ENCODE measurements around the gene HIGD1C. TPM values are rescaled to one million over a fixed set of nuclear protein-coding genes. Genes with fewer than 3 reads are reported as not detected.

The HIGD1C gene
- total and polyA plus RNA-seq, 3 experiments from 2014 or later = not detected

DNA sequence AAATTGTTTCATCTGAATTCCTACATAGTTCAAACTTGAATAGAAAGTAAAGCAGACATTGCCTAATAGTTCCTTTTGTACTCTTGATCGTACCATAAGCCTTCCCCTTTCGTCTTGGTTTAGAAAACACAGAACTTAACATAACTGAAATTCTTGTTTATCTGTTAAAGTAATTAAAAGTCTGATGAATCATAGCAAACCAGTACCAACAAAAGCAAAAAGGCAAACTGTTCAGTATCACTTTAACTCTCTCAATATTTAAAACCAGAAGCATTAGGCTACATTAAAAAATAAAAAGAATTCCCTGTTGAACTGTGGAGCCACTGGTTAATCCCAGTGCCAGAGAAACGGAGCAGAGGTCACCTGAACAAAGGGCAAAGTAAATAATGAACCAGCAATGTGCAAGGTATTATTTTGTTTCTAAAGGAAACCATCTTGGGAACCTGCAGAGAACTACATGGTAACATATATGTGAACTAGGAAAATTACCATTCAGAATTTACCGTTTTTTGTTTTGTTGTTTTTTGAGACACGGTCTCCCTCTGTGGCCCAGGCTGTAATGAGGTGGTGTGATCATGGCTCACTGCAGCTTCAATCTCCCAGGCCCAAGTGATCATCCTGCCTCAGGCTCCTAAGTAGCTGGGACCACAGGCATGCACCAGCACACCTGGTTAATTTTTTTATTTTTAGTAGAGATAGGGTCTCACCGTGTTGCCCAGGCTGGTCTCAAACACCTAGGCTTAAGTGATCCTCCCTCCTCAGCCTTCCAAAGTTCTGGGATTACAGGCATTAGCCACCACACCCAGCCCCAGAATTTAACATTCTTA is 17.1 kb upstream of the HIGD1C start:
- POLR2A ChIA-PET = no interaction called here
- peaks cover 0 to 12% (median 0%) of the 10 kb centered on the region in 3 donors for H3K4me1 Mint-ChIP-seq
- CTCF ChIA-PET = no interaction called here
- Histone ChIP-seq H3K4me1 (ENCODE audit: insufficient read depth, low read length) (no peaks in the 10 kb centered on the region), H3K27me3 (ENCODE audit: insufficient read depth, low read length, poor library complexity, severe bottlenecking) (no peaks in the 10 kb centered on the region), H3K9me3 (ENCODE audit: low read length) (no peaks in the 10 kb centered on the region), H3K4me3 (ENCODE audit: low read length) (no peak overlapping the region), H3K36me3 (ENCODE audit: insufficient read depth, low read length) (no peaks in the 10 kb centered on the region), H3K27ac (ENCODE audit: low read depth, low read length) (no peak overlapping the region)
- no peak overlapping the region for H3K4me3 Mint-ChIP-seq
- H3K36me3 Mint-ChIP-seq = peaks cover 0 to 24% (median 8%) of the 10 kb centered on the region in 3 donors
- no peak for DNase-seq
- peak overlapping the region in 1 of 8 donors; percentile 83 for H3K27ac Mint-ChIP-seq
- no peaks in the 10 kb centered on the region for H3K27me3 Mint-ChIP-seq
- peaks cover 0 to 4% (median 2%) of the 10 kb centered on the region in 5 donors for H3K9me3 Mint-ChIP-seq

DNA sequence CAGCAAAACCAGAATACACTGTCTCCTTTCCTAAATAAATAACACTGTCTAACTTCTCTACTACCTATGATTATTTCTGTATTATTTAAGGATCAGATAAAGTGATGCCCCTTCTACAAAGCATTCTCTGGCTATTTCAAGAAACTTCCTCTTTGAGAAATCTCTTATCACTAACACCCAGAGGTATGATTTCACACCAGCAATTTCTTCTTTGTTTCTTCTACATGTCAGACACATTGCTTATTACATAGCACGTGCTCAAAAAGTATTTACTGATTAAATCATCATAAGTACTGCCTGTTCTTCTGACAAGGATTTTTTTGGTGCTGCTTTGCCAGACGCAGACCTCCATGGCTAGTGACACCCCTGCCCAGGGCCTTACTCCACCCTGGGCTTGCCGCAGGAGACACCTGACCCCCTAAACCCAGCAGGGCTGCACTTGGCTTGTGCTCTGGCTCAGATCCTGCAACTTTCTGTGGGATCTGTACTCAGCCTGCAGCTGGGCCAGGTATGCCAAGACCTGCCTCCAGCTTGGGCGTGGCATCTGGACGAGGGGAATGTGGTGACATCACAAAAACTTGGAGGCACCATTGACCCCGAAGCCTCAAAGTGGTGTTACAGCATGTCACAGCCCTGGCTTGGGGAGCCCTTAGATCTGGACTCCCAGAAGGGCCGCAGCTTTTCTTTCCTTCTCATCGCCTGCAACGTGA is 15.4 kb upstream of the HIGD1C start:
- Histone ChIP-seq H3K9me3 (ENCODE audit: low read length) (no peaks in the 10 kb centered on the region), H3K4me1 (ENCODE audit: insufficient read depth, low read length) (no peaks in the 10 kb centered on the region), H3K36me3 (ENCODE audit: insufficient read depth, low read length) (no peaks in the 10 kb centered on the region), H3K27me3 (ENCODE audit: insufficient read depth, low read length, poor library complexity, severe bottlenecking) (no peaks in the 10 kb centered on the region), H3K27ac (ENCODE audit: low read depth, low read length) (no peak overlapping the region), H3K4me3 (ENCODE audit: low read length) (no peak overlapping the region)
- ChIA-PET CTCF (no interaction called here), POLR2A (no interaction called here)
- no peak overlapping the region for H3K4me3 Mint-ChIP-seq
- H3K9me3 Mint-ChIP-seq = peaks cover 0 to 4% (median 2%) of the 10 kb centered on the region in 5 donors
- peaks cover 0 to 8% (median 0%) of the 10 kb centered on the region in 3 donors for H3K4me1 Mint-ChIP-seq
- peaks cover 3 to 16% (median 8%) of the 10 kb centered on the region in 3 donors for H3K36me3 Mint-ChIP-seq
- H3K27ac Mint-ChIP-seq = peak overlapping the region in 1 of 8 donors; percentile 11
- H3K27me3 Mint-ChIP-seq = no peaks in the 10 kb centered on the region
- no peak for DNase-seq

DNA sequence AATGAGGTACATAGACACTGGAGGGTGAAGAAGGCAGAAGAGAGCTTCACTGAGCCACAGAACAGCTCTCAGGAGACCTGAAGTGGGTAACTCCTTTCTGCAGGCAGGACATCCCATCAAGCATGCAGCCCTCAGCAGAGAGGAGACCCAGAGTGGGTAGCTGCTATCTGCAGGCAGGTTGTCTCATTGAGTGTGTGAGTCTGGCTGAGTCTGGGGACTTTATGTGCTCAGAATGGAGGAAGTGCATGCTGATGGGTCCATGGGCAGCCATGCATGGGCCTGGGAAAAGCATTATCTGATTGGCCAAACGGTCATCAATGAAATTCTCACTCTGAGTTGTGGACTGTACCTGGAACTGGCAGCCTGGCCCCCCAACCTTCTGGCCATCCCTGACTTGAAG is 14.7 kb upstream of the HIGD1C start:
- H3K4me3 ChIP-seq (ENCODE audit: low read length) = no peak overlapping the region
- H3K27ac ChIP-seq (ENCODE audit: low read depth, low read length) = no peak overlapping the region
- H3K27me3 Mint-ChIP-seq = no peaks in the 10 kb centered on the region
- H3K27ac Mint-ChIP-seq = no peak overlapping the region
- no peaks in the 10 kb centered on the region for H3K27me3 ChIP-seq (ENCODE audit: insufficient read depth, low read length, poor library complexity, severe bottlenecking)
- H3K9me3 Mint-ChIP-seq = peaks cover 0 to 4% (median 2%) of the 10 kb centered on the region in 5 donors
- no peak for DNase-seq
- no peaks in the 10 kb centered on the region for H3K9me3 ChIP-seq (ENCODE audit: low read length)
- CTCF ChIA-PET = no interaction called here
- H3K36me3 ChIP-seq (ENCODE audit: insufficient read depth, low read length) = no peaks in the 10 kb centered on the region
- peaks cover 0 to 8% (median 0%) of the 10 kb centered on the region in 3 donors for H3K4me1 Mint-ChIP-seq
- H3K4me1 ChIP-seq (ENCODE audit: insufficient read depth, low read length) = no peaks in the 10 kb centered on the region
- peaks cover 3 to 15% (median 8%) of the 10 kb centered on the region in 3 donors for H3K36me3 Mint-ChIP-seq
- POLR2A ChIA-PET = no interaction called here
- H3K4me3 Mint-ChIP-seq = no peak overlapping the region

DNA sequence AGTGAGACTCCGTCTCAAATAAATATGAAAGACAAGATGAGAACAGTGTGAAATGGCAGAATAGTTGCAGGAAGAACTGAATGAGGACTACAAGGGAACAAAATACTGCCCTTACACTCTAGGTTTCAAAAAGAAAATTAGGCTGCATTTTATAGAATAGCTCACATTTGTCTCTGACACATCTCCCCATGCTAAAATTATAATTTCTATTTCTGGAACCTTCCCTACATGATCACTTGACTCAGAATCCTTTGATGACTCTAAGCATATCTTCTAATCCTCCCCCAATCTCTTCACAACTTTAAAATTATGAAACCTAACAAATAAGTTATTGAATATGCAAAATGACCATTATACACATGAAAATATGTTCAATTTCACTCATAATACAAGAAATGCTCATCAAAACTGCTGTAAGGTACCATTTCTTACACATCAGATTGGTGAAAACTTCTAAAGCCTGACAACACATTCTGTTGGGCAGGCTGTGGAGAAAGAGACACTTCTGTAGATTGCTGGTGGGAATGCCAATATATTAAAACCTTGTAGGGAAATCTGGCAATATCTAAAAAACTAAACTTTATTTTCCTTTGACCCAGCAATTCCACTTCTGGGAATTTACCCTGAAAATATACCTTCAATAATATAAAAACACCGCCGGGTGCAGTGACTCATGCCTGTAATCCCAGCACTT is 4.3 kb upstream of the HIGD1C start:
- no peaks in the 10 kb centered on the region for H3K36me3 ChIP-seq (ENCODE audit: insufficient read depth, low read length)
- H3K9me3 ChIP-seq (ENCODE audit: low read length) = no peaks in the 10 kb centered on the region
- POLR2A ChIA-PET = no interaction called here
- Mint-ChIP-seq H3K36me3 (peaks cover 0 to 7% (median 0%) of the 10 kb centered on the region in 3 donors), H3K27ac (no peak overlapping the region), H3K4me3 (no peak overlapping the region), H3K4me1 (no peaks in the 10 kb centered on the region), H3K9me3 (peaks cover 0 to 2% (median 0%) of the 10 kb centered on the region in 5 donors), H3K27me3 (peaks cover 0 to 3% of the 10 kb centered on the region in 2 donors)
- DNase-seq = no peak
- H3K27me3 ChIP-seq (ENCODE audit: insufficient read depth, low read length, poor library complexity, severe bottlenecking) = no peaks in the 10 kb centered on the region
- CTCF ChIA-PET = interaction anchor here (0.6 kb wide), 1 partner anchor 118 kb away, joined by 3 read pairs; no protein-coding TSS in a partner anchor
- H3K27ac ChIP-seq (ENCODE audit: low read depth, low read length) = no peak overlapping the region
- H3K4me1 ChIP-seq (ENCODE audit: insufficient read depth, low read length) = no peaks in the 10 kb centered on the region
- no peak overlapping the region for H3K4me3 ChIP-seq (ENCODE audit: low read length)

DNA sequence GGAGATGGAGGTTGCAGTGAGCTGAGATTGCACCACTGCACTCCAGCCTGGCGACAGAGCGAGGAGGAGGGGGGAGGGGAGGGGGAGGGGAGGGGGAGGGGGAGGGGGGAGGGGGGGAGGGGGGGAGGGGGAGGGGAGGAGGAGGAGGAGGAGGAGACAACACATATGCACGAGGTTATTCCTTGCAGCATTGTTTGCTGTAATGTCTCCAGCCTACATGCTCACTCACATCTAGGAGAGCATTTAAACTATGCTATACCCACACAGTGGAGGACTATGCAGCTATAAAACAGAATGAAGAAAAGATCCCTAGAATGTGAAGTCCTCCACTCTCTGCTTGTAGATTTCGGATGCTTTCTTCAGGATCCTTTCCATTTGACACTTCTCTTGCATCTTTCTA is 3.5 kb upstream of the HIGD1C start:
- H3K27me3 Mint-ChIP-seq = peaks cover 0 to 2% of the 10 kb centered on the region in 2 donors
- POLR2A ChIA-PET = no interaction called here
- Histone ChIP-seq H3K4me3 (ENCODE audit: low read length) (no peak overlapping the region), H3K36me3 (ENCODE audit: insufficient read depth, low read length) (no peaks in the 10 kb centered on the region), H3K27ac (ENCODE audit: low read depth, low read length) (no peak overlapping the region), H3K4me1 (ENCODE audit: insufficient read depth, low read length) (no peaks in the 10 kb centered on the region), H3K27me3 (ENCODE audit: insufficient read depth, low read length, poor library complexity, severe bottlenecking) (no peaks in the 10 kb centered on the region), H3K9me3 (ENCODE audit: low read length) (no peaks in the 10 kb centered on the region)
- H3K27ac Mint-ChIP-seq = no peak overlapping the region
- peaks cover 0 to 4% (median 0%) of the 10 kb centered on the region in 3 donors for H3K36me3 Mint-ChIP-seq
- CTCF ChIA-PET = no interaction called here
- no peak for DNase-seq
- no peaks in the 10 kb centered on the region for H3K4me1 Mint-ChIP-seq
- H3K9me3 Mint-ChIP-seq = peaks cover 0 to 2% (median 0%) of the 10 kb centered on the region in 5 donors
- H3K4me3 Mint-ChIP-seq = no peak overlapping the region

DNA sequence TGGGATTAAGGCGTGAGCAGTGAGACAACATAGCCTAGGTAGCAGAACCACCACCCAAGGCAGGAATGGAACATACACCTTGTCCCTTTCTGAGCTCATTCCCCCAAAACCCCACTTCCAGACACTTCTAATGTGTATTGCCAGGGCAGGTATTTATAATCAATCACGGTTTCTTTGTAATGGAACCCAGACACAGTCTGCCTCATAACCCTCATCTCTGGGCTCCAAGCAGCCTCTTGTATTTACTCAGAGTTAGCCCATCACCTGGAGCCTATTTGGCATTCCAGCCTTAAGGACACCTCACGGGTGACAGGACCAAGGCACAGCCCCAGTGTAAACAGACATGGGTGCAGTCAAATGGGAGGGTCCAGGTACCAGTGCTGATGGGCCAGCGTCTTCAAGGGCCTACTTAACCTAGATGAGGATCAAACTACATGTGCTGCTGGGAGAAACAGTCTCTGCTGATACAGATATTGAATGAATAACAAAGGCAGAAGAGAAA is 2.5 kb upstream of the HIGD1C start:
- Histone ChIP-seq H3K27me3 (ENCODE audit: insufficient read depth, low read length, poor library complexity, severe bottlenecking) (no peaks in the 10 kb centered on the region), H3K27ac (ENCODE audit: low read depth, low read length) (no peak overlapping the region), H3K9me3 (ENCODE audit: low read length) (no peaks in the 10 kb centered on the region), H3K36me3 (ENCODE audit: insufficient read depth, low read length) (no peaks in the 10 kb centered on the region), H3K4me3 (ENCODE audit: low read length) (no peak overlapping the region), H3K4me1 (ENCODE audit: insufficient read depth, low read length) (no peaks in the 10 kb centered on the region)
- POLR2A ChIA-PET = no interaction called here
- Mint-ChIP-seq H3K4me3 (no peak overlapping the region), H3K4me1 (no peaks in the 10 kb centered on the region), H3K36me3 (peaks cover 0 to 3% (median 0%) of the 10 kb centered on the region in 3 donors), H3K27me3 (peaks cover 0 to 2% of the 10 kb centered on the region in 2 donors), H3K27ac (no peak overlapping the region), H3K9me3 (peaks cover 0 to 2% (median 0%) of the 10 kb centered on the region in 5 donors)
- no peak for DNase-seq
- CTCF ChIA-PET = no interaction called here

DNA sequence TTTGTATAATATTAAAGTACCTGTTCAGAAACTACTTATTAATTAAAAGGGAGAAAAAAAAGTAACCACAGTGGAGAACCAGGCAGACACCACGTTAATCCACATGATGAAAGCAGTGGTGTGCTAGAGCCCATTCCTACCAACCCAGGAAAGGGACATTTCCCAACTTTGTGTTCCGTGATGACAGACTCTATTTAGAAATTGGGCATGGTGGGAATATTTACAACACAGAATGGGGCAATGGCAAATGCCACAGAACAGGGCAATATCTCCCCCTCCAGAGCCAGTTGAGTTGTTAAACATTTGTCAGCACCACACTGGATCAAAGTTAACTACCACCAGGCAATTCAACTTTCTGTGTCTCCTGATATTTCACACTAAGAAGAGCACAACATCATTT is 1.2 kb upstream of the HIGD1C start:
- no peaks in the 10 kb centered on the region for H3K36me3 ChIP-seq (ENCODE audit: insufficient read depth, low read length)
- Mint-ChIP-seq H3K9me3 (peaks cover 0 to 2% (median 0%) of the 10 kb centered on the region in 5 donors), H3K27me3 (peaks cover 0 to 2% of the 10 kb centered on the region in 2 donors), H3K4me1 (no peaks in the 10 kb centered on the region), H3K4me3 (no peak overlapping the region), H3K27ac (no peak overlapping the region), H3K36me3 (peaks cover 0 to 3% (median 0%) of the 10 kb centered on the region in 3 donors)
- no peak for DNase-seq
- H3K4me3 ChIP-seq (ENCODE audit: low read length) = no peak overlapping the region
- H3K27me3 ChIP-seq (ENCODE audit: insufficient read depth, low read length, poor library complexity, severe bottlenecking) = no peaks in the 10 kb centered on the region
- H3K9me3 ChIP-seq (ENCODE audit: low read length) = no peaks in the 10 kb centered on the region
- POLR2A ChIA-PET = no interaction called here
- CTCF ChIA-PET = no interaction called here
- H3K4me1 ChIP-seq (ENCODE audit: insufficient read depth, low read length) = no peaks in the 10 kb centered on the region
- H3K27ac ChIP-seq (ENCODE audit: low read depth, low read length) = no peak overlapping the region

DNA sequence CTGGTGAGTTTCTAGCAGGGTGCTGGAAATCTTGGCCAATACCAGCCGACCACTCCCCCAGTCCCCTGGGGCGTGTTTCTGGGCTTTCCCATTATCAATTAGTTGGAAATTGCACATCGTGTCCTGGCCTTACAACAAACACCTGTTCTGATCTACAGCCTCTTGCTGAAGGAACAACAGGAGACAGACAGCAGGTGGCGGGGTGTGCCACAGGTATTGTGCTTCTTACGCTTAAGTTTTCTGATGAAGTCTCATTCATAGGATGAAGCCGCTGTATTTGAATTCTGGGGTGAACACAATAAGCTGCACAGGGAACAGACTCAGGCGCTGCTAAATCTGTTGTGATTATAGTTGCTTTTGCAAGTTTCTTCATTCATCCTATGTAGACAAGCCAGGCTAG is 703 bp downstream of the HIGD1C start:
- POLR2A ChIA-PET = no interaction called here
- no peaks in the 10 kb centered on the region for H3K4me1 Mint-ChIP-seq
- Histone ChIP-seq H3K4me1 (ENCODE audit: insufficient read depth, low read length) (no peaks in the 10 kb centered on the region), H3K27ac (ENCODE audit: low read depth, low read length) (no peak overlapping the region), H3K9me3 (ENCODE audit: low read length) (no peaks in the 10 kb centered on the region), H3K4me3 (ENCODE audit: low read length) (no peak overlapping the region), H3K36me3 (ENCODE audit: insufficient read depth, low read length) (no peaks in the 10 kb centered on the region), H3K27me3 (ENCODE audit: insufficient read depth, low read length, poor library complexity, severe bottlenecking) (no peaks in the 10 kb centered on the region)
- DNase-seq = no peak
- H3K27me3 Mint-ChIP-seq = peaks cover 0 to 2% of the 10 kb centered on the region in 2 donors
- CTCF ChIA-PET = no interaction called here
- no peak overlapping the region for H3K27ac Mint-ChIP-seq
- H3K36me3 Mint-ChIP-seq = no peaks in the 10 kb centered on the region
- H3K9me3 Mint-ChIP-seq = no peaks in the 10 kb centered on the region
- no peak overlapping the region for H3K4me3 Mint-ChIP-seq
